Ramos (cell line): ENCODE data around the gene RAB3C.

Source experiments
- in situ Hi-C: fragments of 300-500 bp; cut with MboI; formaldehyde crosslinking; loops from one replicate; pipeline ENCODE4 v1.14.3; 2022; ENCODE audit warnings: low sequenced_read_pairs; ENCODE audit not compliant: unreplicated experiment

RAB3C gene

DNA sequence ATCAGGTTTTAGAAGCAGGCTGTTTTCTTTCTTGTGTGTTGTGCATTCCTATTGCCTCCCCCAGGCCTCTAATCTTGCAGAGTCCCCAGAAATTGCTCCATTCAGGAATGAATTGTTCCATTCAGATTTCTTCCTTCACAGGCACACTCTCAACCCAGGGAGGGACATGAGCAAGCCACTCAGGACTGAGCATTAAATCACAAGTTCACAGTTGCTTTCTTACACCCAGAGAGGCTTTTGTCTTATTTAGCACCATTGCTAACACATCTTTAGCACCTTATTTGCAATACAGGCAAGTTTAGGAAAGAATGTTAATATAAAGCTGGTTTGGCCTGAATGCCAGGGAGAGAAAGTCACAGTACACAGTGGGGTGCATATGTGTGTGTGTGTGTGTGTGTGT lies 221.4 kb downstream of the RAB3C start:
- in situ Hi-C loops = no loop called here

DNA sequence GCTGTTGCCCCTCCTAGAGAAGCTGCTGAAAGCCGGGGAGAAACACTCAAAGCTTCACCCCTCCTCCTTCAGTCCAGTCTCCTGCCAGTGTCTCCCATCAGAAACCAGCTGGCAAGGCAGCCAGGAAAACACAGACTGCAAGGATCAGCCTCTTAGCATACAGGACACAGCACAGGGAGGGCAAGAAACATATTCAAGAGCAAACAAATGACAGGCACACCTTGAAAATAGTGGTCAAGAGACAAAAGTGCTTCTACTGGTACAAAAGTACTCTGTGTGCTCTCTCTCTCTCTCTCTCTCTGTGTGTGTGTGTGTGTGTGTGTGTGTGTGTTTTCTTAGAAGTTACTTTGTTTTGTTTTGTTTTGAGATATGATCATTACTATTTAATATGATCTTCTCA lies 227.2 kb downstream of the RAB3C start:
- in situ Hi-C loops = no loop called here

DNA sequence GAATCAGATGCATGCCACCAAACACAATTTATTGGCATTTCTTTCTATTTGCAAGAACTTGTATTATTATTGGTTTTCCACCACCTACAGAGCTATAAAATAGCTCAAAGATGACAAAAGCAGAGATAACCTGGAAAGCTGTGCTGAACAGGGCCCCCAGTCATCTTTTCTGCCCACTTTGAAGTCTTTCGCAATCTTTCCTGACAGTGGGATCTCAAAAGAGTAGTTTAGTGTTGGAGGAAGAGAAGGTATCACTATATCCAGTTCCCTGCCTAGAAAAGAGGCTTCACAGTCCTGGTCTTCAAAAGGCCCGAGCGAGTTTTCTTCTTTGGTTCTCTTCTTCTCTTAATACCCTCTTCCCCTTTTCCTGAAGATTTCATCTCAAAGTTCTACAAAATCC lies 231.0 kb downstream of the RAB3C start:
- in situ Hi-C loops = no loop called here

DNA sequence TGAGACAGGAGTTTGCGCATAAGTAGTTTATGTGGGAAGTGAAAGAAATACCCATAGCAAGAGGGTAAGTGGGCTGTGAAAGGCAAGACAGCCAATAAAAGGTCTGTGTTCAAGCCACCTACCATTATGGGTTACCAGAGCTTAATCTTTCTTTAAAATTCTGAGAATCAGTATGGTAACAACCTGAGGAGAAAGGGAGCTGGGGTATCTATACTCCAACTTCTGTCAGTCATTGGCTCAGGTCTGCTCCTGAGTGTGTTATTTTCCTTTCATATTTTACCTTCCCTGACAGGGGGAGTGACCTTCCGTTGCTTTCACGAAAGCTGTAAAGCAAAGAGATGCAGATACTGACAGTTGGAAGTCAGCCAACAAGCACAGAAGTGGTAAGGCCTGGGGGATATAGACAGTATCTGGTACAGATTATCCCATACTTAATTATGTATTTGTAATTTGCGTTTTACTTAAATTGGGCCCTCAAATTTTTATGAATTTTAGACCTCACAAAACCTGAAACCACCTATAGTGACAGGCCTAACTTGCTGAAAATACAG lies 233.4 kb downstream of the RAB3C start:
- in situ Hi-C loops = no loop called here

DNA sequence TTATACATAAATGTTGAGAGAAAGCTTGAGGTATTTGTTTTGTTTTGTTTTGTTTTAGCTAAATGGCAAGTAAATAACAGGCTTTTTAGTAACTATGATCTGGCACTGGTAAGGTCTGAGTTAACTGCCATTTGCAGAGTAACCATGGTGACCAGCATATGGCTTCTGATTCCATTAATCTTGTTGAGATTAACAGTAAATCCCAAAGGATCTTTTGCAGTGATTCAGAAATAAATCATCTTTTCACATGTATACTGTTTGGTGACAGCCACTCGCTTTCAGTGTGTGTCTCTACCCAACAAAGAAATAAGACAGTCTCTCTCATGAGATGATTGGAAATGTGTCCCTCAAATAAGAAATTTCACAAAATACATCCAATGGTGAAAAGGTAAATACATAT lies 235.6 kb downstream of the RAB3C start:
- in situ Hi-C loops = no loop called here

DNA sequence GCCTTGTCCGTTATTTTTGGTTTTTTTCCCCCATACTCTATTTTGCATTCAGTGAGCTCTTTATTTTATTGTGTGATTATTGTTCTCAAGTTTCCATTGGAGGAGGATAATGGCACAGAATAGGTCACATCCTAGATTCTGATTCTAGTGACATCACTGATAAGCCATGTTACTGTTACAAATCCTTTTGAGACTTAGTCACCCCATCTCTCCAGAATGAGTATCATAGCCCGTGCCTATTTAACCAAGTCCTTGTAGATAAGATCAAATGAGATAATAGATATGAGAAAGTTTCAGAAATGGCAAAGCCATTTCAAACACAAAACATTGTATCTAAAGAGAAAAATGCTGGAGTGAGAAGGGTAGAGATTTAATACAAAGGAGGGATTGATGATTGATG lies 242.6 kb downstream of the RAB3C start:
- in situ Hi-C loops = no loop called here

DNA sequence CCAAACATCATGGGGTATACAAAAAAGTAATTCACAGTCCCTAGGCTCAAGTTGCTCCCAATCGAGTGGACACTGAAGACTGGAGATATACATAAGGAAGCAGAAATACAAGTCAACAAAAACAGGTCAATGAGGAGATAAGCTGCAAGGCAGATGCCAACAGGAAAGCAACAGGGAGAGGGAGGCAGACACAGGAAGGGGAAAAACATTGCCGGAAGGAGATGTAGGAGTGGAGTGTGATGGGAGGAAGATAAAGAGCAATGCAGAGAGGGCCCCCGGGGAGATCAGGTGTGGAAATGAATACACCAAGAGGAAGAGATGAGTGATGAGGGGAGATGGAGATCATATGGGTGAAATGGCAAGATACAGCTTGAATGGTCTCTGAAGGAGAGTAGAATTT lies 243.0 kb downstream of the RAB3C start:
- in situ Hi-C loops = no loop called here

DNA sequence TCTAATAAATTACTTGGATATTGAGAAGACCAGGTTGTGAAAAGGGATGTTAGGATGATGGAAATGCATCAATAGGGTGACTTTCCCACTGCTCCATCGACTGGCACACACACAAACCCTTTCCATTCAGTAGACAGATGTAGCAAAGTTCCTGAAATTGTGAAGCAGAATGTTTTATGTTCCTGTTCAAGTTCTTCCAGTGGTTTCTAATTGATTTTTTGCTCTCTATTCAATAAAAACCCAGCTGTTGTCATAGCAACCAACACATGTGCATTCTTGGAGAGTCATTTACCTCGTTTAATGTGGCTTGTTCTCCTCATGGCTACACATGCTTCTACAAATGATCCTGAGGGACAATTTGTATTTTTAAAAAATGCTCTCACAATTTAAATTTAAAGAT lies 244.6 kb downstream of the RAB3C start:
- in situ Hi-C loops = no loop called here

DNA sequence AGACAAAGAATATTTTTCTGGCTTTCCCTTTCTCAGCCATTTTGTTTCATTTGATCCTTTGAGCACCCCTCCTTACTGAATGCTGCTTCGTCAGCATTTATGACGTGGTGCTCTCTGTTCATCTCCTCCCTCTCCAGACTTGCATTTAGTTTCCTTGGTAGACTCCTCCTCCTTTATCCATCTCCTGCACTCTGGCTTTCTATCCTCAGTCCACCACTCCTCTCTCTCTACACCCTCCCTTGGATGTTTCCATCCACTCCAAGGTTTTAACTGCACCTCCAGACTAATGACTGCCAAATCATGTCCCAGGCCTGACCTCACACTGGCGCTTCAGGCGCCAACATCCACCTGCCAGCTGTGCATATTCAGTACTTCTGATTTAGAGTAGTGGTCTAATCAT lies 245.4 kb downstream of the RAB3C start:
- in situ Hi-C loops = no loop called here

DNA sequence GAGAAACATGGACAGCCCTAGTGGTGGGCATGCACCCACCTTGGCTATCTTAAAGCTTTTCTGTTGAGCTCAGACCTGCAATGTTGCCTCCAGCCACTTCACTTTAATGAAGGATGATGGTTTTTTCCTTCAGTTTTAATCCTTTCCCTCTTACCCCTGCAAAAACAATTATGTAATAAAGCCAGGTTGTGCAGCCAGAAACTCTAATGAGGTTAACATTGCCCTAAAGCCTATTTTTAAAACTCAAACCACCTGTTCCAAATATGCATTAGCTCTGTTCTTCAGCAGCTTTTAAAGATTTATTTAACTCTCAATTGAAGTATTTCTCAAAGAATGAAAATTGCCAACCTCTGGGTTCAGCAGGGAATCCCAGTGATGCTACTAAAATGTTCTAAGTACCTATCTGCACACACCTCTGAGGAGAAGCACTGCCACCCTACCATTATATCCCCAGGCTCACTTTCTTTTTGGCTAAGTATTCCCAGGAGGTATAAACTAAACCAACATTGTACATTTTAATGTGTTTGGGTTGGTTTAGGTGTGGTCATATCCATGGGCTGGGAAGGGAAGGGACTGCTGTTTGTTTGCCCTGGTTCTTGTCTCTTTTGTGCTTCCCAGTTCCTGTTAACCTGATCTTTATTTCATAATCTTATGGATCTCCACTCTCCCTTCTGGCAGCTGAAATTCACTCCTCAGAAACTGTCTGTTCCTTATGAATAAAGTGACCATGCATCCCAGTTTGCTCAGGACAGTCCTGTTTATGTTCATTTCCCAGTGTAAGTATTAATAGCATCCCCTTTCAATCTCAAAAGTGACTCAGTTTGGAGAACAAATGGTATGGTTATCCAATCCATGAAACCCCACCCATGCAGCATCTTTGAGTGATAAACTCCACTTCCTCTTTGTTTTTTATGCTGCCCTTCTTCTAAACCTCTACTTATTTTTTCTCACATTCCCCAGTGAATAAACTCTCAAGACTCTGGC lies 251.7 kb downstream of the RAB3C start:
- in situ Hi-C loops = no loop called here

DNA sequence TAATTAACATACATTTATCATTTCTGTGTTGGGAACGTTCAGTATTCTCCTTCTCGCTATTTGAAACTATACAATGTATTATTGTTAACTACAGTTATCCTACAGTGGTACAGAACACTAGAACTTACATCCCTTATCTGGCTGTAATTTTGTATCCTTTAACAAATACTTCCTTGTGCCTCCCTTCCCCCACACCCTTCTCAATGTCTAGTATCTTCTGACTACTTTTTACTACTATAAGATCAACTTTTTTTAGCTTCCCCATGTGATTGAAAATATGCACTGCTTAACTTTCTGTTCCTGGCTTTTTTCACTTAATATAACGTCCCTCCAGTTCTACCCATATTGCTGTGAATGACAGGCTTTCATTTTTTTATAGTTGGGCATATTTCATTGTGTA lies 253.5 kb downstream of the RAB3C start:
- in situ Hi-C loops = no loop called here

DNA sequence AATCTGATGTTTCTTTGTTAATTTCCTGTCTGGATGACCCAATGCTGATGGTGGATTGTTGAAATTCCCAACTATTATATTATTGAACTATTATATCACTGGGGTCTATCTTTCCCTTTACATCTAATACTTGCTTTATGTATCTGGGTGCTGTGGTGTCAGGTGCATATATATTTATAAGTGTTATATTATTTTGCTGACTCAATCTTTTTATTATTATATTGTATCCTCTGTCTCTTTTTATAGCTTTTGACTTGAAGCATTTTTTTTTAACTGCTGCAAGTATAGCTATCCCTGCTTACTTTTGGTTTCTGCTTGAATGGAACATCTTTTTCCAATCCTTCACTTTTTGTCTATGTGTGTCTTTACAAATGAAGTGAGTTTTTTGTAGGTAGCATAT lies 255.9 kb downstream of the RAB3C start:
- in situ Hi-C loops = no loop called here

DNA sequence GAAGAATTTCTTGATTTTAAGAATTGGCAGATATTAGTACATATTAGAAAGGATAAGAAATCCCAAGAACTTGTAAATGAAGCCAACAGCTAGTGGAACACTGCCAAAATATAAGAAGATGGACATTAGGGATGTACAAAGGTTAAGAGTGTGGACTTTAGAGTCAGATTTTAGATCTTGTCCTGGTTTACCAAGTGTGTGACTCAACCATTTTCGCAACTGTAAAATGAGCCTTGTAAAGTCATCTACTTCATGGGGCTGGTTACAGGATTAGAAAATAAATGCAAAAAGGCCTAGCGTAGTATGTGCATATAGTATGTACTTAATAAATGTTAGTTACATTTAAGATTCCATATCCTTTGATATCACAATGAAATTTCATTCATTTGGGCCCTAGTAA lies 260.0 kb downstream of the RAB3C start:
- in situ Hi-C loops = no loop called here

DNA sequence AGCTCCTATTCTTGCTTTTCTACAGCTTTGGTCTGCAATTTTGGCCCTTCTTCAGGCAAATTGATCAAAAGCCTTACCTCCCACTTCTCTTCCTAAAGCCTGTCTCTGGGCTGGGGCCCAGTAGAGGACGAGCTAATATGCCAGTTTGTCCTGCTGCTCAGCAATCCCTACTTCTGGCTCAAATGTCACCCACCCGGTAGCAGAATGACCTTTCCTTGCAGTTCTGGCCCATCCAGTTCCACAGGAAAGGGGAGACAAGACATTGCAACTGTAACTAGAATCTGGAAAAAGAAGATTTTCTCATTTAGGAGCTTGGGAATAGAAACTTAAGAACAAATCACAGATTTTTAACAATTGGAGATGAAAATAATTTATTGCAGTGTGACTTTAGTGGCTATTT lies 261.5 kb downstream of the RAB3C start:
- in situ Hi-C loops = no loop called here

DNA sequence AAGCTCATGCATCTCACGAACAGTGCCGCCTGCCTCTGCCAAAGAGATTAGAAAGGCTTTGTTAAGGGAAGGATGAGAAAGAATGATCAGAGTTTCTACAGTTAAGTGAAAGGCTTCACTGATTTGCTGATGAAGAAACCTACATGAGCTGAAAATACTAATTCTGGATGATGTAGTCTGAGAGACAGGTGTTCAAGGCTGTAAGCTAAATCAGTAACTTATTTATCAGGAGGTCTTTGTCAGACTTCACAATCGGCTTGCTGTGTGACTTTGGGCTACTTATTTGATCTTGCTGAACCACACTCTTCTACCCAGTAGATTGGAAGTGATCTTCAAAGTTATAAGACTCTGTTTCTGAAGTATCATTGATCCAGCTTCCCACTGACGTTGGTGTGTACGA lies 264.2 kb downstream of the RAB3C start:
- in situ Hi-C loops = no loop called here

DNA sequence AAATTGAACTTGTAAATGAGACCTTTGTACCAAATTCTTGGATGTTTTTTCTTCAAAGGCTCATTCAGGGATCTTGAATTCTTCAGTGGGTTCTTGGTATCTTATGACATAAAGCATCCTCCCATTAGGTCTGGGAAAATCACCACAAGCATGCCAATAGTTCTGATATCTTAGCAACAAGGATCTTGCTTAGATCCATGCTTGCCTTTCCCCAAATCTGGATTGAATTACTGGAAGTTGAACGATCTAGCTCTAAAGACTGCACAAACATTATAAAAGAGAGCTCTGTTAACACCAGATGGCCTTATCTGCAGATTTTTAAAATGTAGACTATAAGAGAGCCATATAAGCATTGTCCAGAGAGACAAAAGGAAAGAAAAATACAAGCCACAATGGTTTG lies 266.3 kb downstream of the RAB3C start:
- in situ Hi-C loops = no loop called here

DNA sequence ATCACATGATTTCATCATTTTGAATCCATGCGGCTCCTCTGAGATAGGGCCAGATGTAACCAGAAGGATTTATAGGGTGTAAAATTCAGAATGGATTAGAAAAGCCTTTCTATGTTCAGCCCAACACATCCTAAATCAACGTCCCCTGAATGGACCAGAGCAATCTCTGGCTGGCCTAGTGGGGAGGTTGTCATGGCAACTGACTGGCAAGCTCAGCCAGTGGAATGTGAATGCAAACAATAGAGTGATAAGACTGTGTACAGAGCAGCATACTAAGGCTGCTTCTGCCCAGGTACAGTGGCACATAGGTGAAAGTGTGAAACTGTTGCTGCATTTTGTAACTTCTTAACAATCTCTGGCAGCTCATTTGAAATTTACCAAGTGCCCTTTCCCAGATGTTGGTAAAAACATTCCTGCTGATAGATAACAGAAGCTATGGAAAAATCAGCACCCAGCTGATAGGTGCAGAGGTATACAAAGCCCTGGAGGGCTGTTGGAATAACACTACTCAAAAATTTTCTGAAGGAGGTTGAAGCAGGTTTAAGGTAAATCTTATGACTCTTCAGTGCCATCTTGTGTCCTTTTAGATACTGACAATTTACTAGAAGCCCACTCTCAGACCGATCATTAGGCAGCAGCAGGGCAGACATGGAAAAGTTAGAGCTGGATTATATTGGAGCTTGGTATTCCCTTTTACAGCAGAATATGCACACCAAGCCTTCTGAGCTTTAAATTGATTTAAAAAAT lies 267.2 kb downstream of the RAB3C start:
- in situ Hi-C loops = no loop called here

DNA sequence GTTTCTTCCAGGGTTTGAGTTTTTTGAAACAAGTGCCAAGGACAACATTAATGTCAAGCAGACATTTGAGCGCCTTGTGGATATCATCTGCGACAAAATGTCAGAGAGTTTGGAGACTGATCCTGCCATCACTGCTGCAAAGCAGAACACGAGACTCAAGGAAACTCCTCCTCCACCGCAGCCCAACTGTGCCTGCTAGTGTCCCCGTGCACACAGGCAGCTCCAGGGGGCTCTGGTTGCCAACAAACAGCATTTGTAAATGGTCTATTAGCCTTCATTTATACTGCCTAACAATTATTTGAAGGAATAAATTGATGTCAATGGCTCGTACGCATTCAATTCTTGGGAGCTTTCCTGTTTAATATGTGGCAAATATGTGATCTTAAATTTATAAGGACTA lies 268.3 kb downstream of the RAB3C start:
- in situ Hi-C loops = no loop called here

DNA sequence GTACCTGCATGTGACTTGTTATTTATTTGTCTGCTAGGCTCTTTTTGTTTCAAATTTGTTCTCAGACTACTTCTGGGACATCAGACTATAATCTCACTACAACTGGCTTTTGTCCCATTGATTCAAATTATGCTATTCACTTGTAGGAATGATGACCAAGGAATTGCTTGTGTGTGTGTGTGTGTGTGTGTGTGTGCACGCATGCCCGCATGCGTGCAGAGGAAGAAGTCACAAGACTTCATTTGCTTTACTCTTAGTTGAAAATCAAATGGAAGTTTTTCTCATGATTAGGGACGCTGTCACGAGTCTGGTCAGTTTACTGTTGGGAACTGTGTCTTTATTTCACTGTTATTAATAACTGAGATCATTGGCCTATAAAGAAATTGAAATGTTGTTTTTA lies 268.7 kb downstream of the RAB3C start:
- in situ Hi-C loops = no loop called here

DNA sequence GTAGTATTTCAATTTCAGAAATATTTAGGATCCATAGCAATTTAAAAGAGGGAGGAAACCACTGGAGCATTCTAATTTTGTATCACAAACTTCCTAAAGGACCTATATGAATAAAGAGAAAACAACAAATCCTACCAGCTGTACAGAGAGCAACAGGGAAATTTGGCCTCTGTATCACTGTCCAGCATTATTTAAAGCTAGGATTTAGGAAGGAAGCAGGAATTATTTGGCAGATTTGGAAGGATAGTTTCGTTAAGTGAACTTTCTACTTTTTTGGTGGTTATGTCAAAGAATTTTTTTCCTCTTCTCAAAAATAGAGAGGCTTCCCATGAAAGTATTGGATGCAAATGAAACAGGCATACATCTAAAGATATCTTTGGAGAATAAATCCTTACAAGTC lies 269.7 kb downstream of the RAB3C start:
- in situ Hi-C loops = no loop called here

DNA sequence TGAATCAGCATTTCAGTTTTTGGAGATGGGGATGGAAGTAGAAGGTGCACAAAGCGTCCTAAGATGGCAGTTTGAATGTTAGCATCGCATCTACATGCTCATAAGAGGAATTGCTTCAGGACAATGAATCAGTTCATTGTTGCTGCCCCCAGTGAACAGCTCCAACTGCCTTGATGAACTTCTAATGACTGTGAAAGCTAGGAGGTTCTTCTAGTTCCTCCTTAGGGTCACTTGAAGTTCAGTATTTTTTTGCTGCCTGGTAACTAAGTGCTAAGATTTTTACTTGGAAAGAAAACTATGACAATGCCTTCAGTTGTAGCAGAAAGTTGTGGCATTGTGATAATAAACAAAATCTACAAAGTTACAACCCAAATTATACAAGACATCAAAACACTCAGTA lies 271.6 kb downstream of the RAB3C start:
- in situ Hi-C loops = no loop called here
